Skeletal muscle satellite cell (primary cell): ENCODE data around the gene ATP8B2. TPM values are rescaled to one million over a fixed set of nuclear protein-coding genes. Genes with fewer than 3 reads are reported as not detected.
"Not testable (repeated sequence)": the region's sequence is repeated elsewhere in the genome, so short reads cannot be mapped to it uniquely, and the experiment has no call there.

Experiments used
- H3K27me3 ChIP-seq: 2 replicates; pipeline ENCODE4 v1.7.0; 2013; ENCODE audit warnings: low read length; ENCODE audit not compliant: control insufficient read depth, insufficient read depth
- H3K36me3 ChIP-seq: 2 replicates; pipeline ENCODE4 v1.7.0; 2013; ENCODE audit warnings: mild to moderate bottlenecking, control low read depth, low read length; ENCODE audit not compliant: insufficient read depth
- H3K4me1 ChIP-seq: 2 replicates; pipeline ENCODE4 v1.7.0; 2013; ENCODE audit warnings: low read length; ENCODE audit not compliant: control insufficient read depth, insufficient read depth
- H3K4me2 ChIP-seq: 2 replicates; pipeline ENCODE4 v1.7.0; 2013; ENCODE audit warnings: mild to moderate bottlenecking, low read length
- H3K4me3 ChIP-seq: 2 replicates; pipeline ENCODE4 v1.7.0; 2013; ENCODE audit warnings: low read length
- H3K9ac ChIP-seq: 2 replicates; pipeline ENCODE4 v1.7.0; 2013; ENCODE audit warnings: mild to moderate bottlenecking, low read depth, low read length, moderate library complexity
- H3K9me3 ChIP-seq: replicated peaks from 2 replicates; pipeline ENCODE4 v1.7.0; 2013; ENCODE audit warnings: mild to moderate bottlenecking, control low read depth, low read length
- total RNA-seq: library from RNA; depleted of rRNA; stranded (reverse); fragments of >200 nt; gene quantifications from 2 replicates; pipeline ENCODE4 v1.2.3, GENCODE V29; 2012; rRNA removed

ATP8B2 gene
- total RNA-seq, result 117 and 122 TPM in 2 replicates

GRCh38 chr1:154324669-154325582 lies at the start of gene ATP8B2:
TSS of gene ATP8B2 (plus strand) at chr1:154325525. CDS start at chr1:154328142, 2,617 bp downstream.
- peak within 1 kb of the TSS; percentile 99 for H3K4me2 ChIP-seq
- H3K4me1 ChIP-seq, result peaks cover 33% of the 10 kb centered on the region
- H3K9me3 ChIP-seq, result no peaks in the 10 kb centered on the region
- H3K27me3 ChIP-seq, result peaks cover 29% of the 10 kb centered on the region
- H3K4me3 ChIP-seq, result peak within 1 kb of the TSS; percentile 78
- no peaks in the 10 kb centered on the region for H3K36me3 ChIP-seq
- peak within 1 kb of the TSS; percentile 87 for H3K9ac ChIP-seq

GRCh38 chr1:154276797-154277196 lies 48.5 kb upstream of the ATP8B2 start:
- H3K36me3 ChIP-seq, result peaks cover 12% of the 10 kb centered on the region
- no peaks in the 10 kb centered on the region for H3K9me3 ChIP-seq
- H3K4me3 ChIP-seq, result no peak overlapping the region
- no peak overlapping the region for H3K9ac ChIP-seq
- H3K4me2 ChIP-seq, result no peak overlapping the region
- no peaks in the 10 kb centered on the region for H3K27me3 ChIP-seq
- H3K4me1 ChIP-seq, result peaks cover 9% of the 10 kb centered on the region

GRCh38 chr1:154287591-154287990 lies 37.7 kb upstream of the ATP8B2 start:
- not testable (repeated sequence) for H3K4me3 ChIP-seq, H3K4me2 ChIP-seq, H3K9me3 ChIP-seq, H3K36me3 ChIP-seq, H3K27me3 ChIP-seq, H3K4me1 ChIP-seq, H3K9ac ChIP-seq

GRCh38 chr1:154288661-154289060 lies 36.7 kb upstream of the ATP8B2 start:
- Histone ChIP-seq H3K4me1 (no peaks in the 10 kb centered on the region), H3K36me3 (no peaks in the 10 kb centered on the region), H3K4me3 (no peak overlapping the region), H3K4me2 (no peak overlapping the region), H3K27me3 (peaks cover 8% of the 10 kb centered on the region), H3K9me3 (no peaks in the 10 kb centered on the region), H3K9ac (no peak overlapping the region)

- Histone ChIP-seq H3K4me3 (no peak overlapping the region), H3K4me1 (no peaks in the 10 kb centered on the region), H3K9me3 (no peaks in the 10 kb centered on the region), H3K27me3 (peaks cover 8% of the 10 kb centered on the region), H3K4me2 (no peak overlapping the region), H3K9ac (no peak overlapping the region), H3K36me3 (no peaks in the 10 kb centered on the region)
Measured at GRCh38 chr1:154290921-154291320, 34.4 kb upstream of the ATP8B2 start.

- Histone ChIP-seq H3K4me2 (no peak overlapping the region), H3K9ac (no peak overlapping the region), H3K27me3 (peaks cover 8% of the 10 kb centered on the region), H3K36me3 (no peaks in the 10 kb centered on the region), H3K9me3 (no peaks in the 10 kb centered on the region), H3K4me1 (no peaks in the 10 kb centered on the region), H3K4me3 (no peak overlapping the region)
Measured at GRCh38 chr1:154295408-154296235, 29.7 kb upstream of the ATP8B2 start.

- H3K36me3 ChIP-seq, result no peaks in the 10 kb centered on the region
- peaks cover 6% of the 10 kb centered on the region for H3K27me3 ChIP-seq
- H3K4me3 ChIP-seq, result no peak overlapping the region
- H3K9ac ChIP-seq, result no peak overlapping the region
- no peaks in the 10 kb centered on the region for H3K4me1 ChIP-seq
- no peaks in the 10 kb centered on the region for H3K9me3 ChIP-seq
- no peak overlapping the region for H3K4me2 ChIP-seq
Measured at GRCh38 chr1:154301582-154301981, 23.7 kb upstream of the ATP8B2 start.

GRCh38 chr1:154304664-154305337 lies 20.5 kb upstream of the ATP8B2 start:
- Histone ChIP-seq H3K9ac (no peak overlapping the region), H3K4me2 (no peak overlapping the region), H3K4me1 (no peaks in the 10 kb centered on the region), H3K4me3 (no peak overlapping the region), H3K36me3 (no peaks in the 10 kb centered on the region), H3K9me3 (no peaks in the 10 kb centered on the region), H3K27me3 (peaks cover 6% of the 10 kb centered on the region)

GRCh38 chr1:154306151-154306550 lies 19.2 kb upstream of the ATP8B2 start:
- no peak overlapping the region for H3K4me3 ChIP-seq
- no peaks in the 10 kb centered on the region for H3K4me1 ChIP-seq
- H3K4me2 ChIP-seq, result no peak overlapping the region
- H3K27me3 ChIP-seq, result peaks cover 6% of the 10 kb centered on the region
- H3K9ac ChIP-seq, result no peak overlapping the region
- H3K36me3 ChIP-seq, result no peaks in the 10 kb centered on the region
- no peaks in the 10 kb centered on the region for H3K9me3 ChIP-seq

GRCh38 chr1:154307670-154308270 lies 17.6 kb upstream of the ATP8B2 start:
- H3K27me3 ChIP-seq, H3K4me3 ChIP-seq, H3K36me3 ChIP-seq, H3K4me1 ChIP-seq, H3K9me3 ChIP-seq, H3K4me2 ChIP-seq, H3K9ac ChIP-seq: not testable (repeated sequence)

GRCh38 chr1:154309136-154309535 lies 16.2 kb upstream of the ATP8B2 start:
- H3K36me3 ChIP-seq, H3K4me3 ChIP-seq, H3K9me3 ChIP-seq, H3K4me1 ChIP-seq, H3K9ac ChIP-seq, H3K4me2 ChIP-seq: not testable (repeated sequence)
- H3K27me3 ChIP-seq, result peaks cover 14% of the 10 kb centered on the region
